GM18861 (cell line): Measurements from ENCODE around the gene ISLR.
"Not testable (repeated sequence)": the region's sequence is repeated elsewhere in the genome, so short reads cannot be mapped to it uniquely, and the experiment has no call there.

Experiments used
- ATAC-seq: cut with Tn5 transposase; IDR thresholded peaks from one replicate; pipeline ENCODE4 v1.9.1; 2021; ENCODE audit not compliant: unreplicated experiment

The ISLR gene

GRCh38 chr15:74136814-74137536 is 36.5 kb upstream of the ISLR start:
- no peak for ATAC-seq

GRCh38 chr15:74137537-74137894 is 36.0 kb upstream of the ISLR start:
- ATAC-seq = no peak

GRCh38 chr15:74138642-74139041 is 34.9 kb upstream of the ISLR start:
- no peak for ATAC-seq

GRCh38 chr15:74141591-74141990 is 31.9 kb upstream of the ISLR start:
- ATAC-seq = no peak

DNA sequence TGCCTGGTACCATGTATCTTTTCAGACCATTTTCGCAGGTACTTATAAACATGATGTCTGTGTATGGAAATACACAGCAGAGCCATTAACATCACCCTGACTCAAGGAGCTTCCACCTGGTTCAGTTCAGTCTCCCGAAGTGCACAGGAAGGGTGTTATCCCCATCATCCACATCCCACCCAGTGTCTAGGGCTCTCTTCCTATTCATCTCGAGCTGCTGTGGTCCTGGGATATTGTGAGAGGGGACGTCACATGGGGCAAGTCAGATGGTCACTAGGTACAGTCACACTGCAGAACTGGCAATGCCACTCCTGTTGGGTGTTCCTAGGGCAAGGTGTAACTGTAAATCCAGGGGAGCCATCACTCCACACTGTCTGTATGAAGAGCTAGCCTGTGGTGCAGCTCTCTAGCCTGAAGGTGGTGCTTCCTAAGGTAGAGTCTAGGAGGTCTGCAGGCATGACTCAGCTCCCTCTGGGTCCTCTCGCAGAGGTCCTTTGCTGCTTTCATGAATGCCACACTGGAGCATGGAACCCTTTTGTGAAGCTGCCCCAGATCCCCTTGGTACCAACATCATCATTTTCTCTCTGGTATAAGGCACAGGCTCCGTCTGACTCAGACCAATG is 29.2 kb upstream of the ISLR start:
- no peak for ATAC-seq

DNA sequence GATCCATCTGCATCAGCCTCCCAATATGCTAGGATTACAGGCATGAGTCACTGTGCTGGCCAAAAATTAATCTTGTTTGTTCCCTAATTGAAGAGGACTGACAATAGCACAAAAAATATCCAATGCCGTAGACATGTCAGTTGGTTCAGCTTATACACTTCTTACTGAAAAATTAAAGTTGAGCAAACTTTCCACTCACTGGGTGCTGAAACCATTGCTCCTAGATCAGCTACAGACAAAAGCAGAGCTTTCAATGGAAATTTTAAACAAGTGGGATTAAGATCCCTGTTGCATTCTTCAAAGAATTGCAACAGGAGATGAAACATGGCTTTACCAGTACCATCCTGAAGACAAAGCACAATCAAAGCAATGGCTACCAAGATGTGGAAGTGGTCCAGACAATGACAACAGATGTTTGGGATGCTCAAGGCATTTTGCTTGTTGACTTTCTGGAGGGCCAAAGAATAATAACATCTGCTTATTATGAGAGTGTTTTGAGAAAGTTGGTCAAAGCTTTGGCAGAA is 27.2 kb upstream of the ISLR start:
- no peak for ATAC-seq

DNA sequence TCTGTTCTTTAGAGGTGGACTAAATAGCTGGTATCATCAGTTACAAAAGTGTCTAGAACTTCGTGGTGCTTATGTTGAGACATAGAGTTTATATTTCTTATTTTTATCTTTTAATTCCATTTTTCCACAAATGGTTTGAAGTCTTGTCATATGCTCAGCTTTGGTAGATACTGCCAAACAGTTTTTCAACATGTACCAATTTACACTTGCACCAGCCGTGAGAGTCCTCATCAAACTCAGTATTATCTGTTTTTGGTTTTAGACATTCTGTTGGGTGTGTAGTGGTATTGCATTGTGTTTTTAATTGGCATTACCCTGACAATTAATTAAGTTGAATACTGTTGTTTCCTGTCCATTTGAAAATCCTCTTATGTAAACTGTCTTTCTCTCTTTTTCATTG is 26.5 kb upstream of the ISLR start:
- ATAC-seq = no peak

DNA sequence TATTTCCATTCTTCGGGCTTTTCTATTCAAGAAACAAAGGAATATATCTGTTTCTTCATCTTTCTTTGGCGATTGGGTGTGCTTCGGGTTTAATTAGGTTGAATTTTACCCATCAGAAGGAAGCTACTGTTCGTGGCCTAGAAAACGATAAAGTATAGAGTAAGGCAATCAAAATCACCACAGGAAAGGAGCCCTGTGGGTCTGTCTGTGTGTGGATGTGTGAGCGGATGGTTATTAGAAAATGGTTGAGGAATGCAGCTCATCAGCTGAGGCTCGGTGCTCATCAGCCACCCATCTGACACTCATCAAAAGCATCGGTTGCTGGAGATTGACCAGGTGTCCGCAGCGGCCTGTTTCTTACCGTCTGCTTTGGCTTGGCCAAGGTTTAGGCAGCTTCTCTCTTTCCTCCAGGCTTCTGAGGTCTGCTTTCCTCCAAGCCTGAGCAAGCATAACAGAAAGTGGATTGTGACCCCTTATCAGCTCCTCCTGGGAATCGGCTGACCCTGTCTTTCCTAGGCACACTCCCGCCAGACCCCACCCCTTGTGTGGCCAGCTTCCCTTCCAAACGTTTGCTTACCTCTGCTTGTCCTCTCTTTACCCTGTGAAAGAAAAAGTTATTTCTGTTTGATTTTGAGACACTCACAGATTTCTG is 17.6 kb upstream of the ISLR start:
- ATAC-seq = no peak

GRCh38 chr15:74156678-74157411 is 16.7 kb upstream of the ISLR start:
- no peak for ATAC-seq

- ATAC-seq = no peak
Observed at GRCh38 chr15:74157868-74158827, 15.4 kb upstream of the ISLR start.

GRCh38 chr15:74158855-74159650 is 14.5 kb upstream of the ISLR start:
- ATAC-seq = peak; percentile 80

GRCh38 chr15:74159773-74160172 is 13.7 kb upstream of the ISLR start:
- no peak for ATAC-seq

DNA sequence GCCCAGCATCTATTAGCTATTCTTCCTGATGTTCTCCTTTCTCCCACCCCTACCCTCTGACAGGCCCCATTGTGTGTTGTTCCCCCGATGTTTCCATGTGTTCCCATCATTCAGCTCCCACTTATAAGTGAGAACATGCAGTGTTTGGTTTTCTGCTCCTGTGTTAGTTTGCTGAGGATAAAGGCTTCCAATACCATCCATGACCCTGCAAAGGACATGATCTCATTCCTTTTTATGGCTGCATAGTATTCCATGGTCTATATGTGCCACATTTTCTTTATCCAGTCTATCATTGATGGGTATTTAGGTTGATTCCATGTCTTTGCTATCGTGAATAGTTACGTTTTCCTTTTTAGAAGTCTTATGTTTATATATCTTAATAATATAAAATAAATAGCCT is 13.1 kb upstream of the ISLR start:
- ATAC-seq = not testable (repeated sequence)

DNA sequence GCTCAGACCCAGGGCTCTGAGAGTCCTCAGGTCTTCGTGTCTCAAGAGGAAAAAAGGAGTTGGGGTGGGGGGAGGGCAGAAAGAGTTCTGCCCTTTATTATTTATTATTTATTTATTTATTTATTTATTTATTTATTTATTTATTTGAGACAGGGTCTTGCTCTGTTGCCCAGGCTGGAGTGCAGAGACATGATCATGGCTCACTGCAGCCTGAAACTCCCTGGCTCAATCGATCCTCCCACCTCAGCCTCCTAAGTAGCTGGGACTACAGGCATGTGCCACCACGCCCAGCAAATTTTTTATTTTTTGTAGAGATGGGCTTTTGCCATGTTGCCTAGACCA is 11.3 kb upstream of the ISLR start:
- not testable (repeated sequence) for ATAC-seq

DNA sequence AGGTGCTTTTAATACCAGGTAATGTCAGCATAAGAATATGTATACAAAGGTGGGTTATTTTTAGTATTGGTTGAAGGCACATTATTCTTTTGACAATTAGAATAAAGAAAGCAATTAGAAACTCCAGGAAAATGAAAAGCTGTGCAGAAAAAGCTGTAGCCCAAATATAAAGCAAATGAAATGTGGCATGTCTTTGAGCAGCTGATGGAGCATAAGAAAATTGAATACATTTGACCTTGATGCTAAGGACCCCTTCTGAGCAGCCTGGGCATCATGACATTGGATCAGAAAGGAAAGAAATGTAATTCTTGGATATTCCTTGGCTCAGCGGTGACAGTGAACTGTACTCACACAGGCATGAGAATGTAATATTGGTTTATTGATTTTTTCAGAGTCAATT is 8.0 kb upstream of the ISLR start:
- ATAC-seq = no peak

GRCh38 chr15:74167891-74168331 is 5.6 kb upstream of the ISLR start:
- ATAC-seq = no peak

DNA sequence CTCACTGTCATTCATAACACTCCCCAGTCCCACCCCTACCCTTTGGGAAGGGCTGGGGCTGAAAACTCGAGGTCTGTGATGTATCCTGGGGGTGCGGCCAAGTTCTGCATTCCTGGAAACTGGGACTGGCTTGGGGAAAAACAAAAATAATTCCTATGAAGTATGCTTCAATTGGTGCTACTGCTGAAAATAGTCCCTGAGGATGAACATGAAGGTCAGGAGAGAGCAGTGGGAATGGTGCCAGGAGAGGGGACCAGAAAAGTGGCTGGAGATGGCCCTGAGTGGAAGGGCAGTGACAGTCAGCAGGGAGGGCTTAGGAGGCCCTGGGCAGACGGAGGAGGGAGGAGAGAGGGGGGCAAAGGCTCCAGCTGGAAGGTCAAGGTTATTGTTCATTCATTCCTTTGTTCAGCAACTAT is 4.8 kb upstream of the ISLR start:
- no peak for ATAC-seq

DNA sequence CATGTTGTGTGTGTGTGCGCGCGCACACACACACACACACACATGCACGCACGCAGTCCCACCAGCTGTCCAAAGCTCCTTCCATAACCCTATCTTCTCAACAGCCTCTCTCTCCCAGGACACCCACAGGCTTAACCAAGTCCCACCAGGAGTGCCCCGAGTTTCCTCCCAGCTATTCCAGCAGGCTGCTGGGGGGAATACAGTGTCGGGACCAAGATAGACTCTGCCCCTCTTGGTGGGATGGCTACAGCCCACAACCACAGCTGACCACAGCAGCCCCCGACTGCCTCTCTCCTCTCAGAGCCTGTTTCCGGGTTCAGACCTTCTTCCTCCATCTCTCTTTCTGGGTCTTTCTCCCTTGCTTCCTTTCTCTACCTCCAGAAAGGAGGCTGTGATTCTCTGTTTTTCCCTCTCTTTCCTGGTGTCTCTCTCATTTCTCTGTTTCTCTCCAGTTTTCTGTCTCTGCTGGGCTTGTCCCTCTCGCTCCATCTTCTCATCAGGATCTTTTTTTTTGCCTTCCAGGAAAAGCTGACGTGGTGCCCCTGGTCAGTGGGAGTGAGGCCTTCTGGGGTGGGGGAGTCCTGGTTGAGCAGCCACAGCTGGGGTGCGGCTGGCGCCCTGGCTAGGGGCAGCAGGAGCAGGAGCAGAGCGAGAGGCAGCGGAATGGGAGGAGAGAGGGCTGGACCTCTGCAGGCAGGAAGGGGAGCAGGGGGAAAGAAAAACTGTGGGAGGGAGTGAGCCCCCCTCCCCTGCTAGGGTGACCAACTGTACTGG is 3.3 kb upstream of the ISLR start:
- no peak for ATAC-seq
